Activated CD4-positive, alpha-beta T cell treated with anti-CD3 and anti-CD28 coated beads, Interleukin-2, amount 50 U/mL, for 16 hours (primary cell): ENCODE measurements around the gene ST6GALNAC1.
"Not testable (repeated sequence)": the region's sequence is repeated elsewhere in the genome, so short reads cannot be mapped to it uniquely, and the experiment has no call there.

ENCODE experiments used
- DNase-seq: peaks from one replicate; pipeline ENCODE4 v3.0.0-alpha.2; 2020

Gene ST6GALNAC1

GRCh38 chr17:76640550-76641380, 2.8 kb downstream of the ST6GALNAC1 start:
- no peak for DNase-seq

- no peak for DNase-seq
These were observed 5.3 kb downstream of the ST6GALNAC1 start for GRCh38 chr17:76638263-76638662.

GRCh38 chr17:76636486-76637206, 6.9 kb downstream of the ST6GALNAC1 start:
- not testable (repeated sequence) for DNase-seq

GRCh38 chr17:76635659-76636360, 7.7 kb downstream of the ST6GALNAC1 start:
- no peak for DNase-seq

GRCh38 chr17:76635039-76635438, 8.5 kb downstream of the ST6GALNAC1 start:
- DNase-seq = no peak

- no peak for DNase-seq
These were observed 9.8 kb downstream of the ST6GALNAC1 start for GRCh38 chr17:76633628-76634328.

- no peak for DNase-seq
These were observed 11.6 kb downstream of the ST6GALNAC1 start for GRCh38 chr17:76631821-76632565.

- DNase-seq = no peak
These were observed 13.4 kb downstream of the ST6GALNAC1 start for GRCh38 chr17:76630151-76630550.

- DNase-seq = no peak
These were observed 16.0 kb downstream of the ST6GALNAC1 start for GRCh38 chr17:76627510-76627909.

GRCh38 chr17:76626442-76626841, 17.1 kb downstream of the ST6GALNAC1 start:
- DNase-seq = no peak

GRCh38 chr17:76625496-76625895, 18.1 kb downstream of the ST6GALNAC1 start:
- DNase-seq = no peak

GRCh38 chr17:76623271-76624146, 20.0 kb downstream of the ST6GALNAC1 start:
- DNase-seq = peak; percentile 72

GRCh38 chr17:76617838-76618237, 25.7 kb downstream of the ST6GALNAC1 start:
- no peak for DNase-seq

- DNase-seq = no peak
These were observed 28.5 kb downstream of the ST6GALNAC1 start for GRCh38 chr17:76614912-76615617.

GRCh38 chr17:76614064-76614759, 29.3 kb downstream of the ST6GALNAC1 start:
- not testable (repeated sequence) for DNase-seq

GRCh38 chr17:76612977-76613851, 30.3 kb downstream of the ST6GALNAC1 start:
- no peak for DNase-seq

- DNase-seq = no peak
These were observed 31.1 kb downstream of the ST6GALNAC1 start for GRCh38 chr17:76612465-76612864.

GRCh38 chr17:76611758-76612157, 31.8 kb downstream of the ST6GALNAC1 start:
- no peak for DNase-seq
